Lung (tissue), 12 donors: ENCODE results near the gene SLC24A1. TPM values are rescaled to one million over a fixed set of nuclear protein-coding genes. Genes with fewer than 3 reads are reported as not detected.
A peak's percentile ranks its signal among the peaks of the same experiment; 100 is the strongest.

Experiments
- ATAC-seq: fragments of 200-7000 bp; cut with Tn5 transposase; one replicate; pipeline ENCODE4 v1.9.1; 2020; ENCODE audit warnings: moderate number of reproducible peaks; ENCODE audit not compliant: insufficient read depth, low FRiP score
- DNase-seq, 3 donors: peaks; one replicate each; pipeline ENCODE4 v3.0.0-alpha.2; 2013 to 2017
- H3K27ac ChIP-seq, 2 donors: one replicate each; pipeline ENCODE4 v1.5.1; 2013; ENCODE audit warnings: mild to moderate bottlenecking in 2 of 2, moderate library complexity in 2 of 2, control low read depth in 1 of 2, inconsistent platforms in 1 of 2, low read depth in 1 of 2, low read length in 1 of 2
- H3K27me3 ChIP-seq, 3 donors: one replicate each; pipeline ENCODE4 v1.5.1; 2013; ENCODE audit warnings: low read length in 2 of 3; ENCODE audit not compliant: control insufficient read depth in 3 of 3, insufficient read depth in 3 of 3
- H3K36me3 ChIP-seq, 4 donors: one replicate each; pipeline ENCODE4 v1.5.1; 2013; ENCODE audit warnings: low read length in 4 of 4, mild to moderate bottlenecking in 1 of 4, moderate library complexity in 1 of 4; ENCODE audit not compliant: control insufficient read depth in 4 of 4, insufficient read depth in 4 of 4
- H3K4me1 ChIP-seq, 5 donors: one replicate each; pipeline ENCODE4 v1.5.1; 2013; ENCODE audit warnings: low read length in 5 of 5, mild to moderate bottlenecking in 2 of 5, moderate library complexity in 1 of 5; ENCODE audit not compliant: control insufficient read depth in 5 of 5, insufficient read depth in 5 of 5
- H3K4me3 ChIP-seq: one replicate; pipeline ENCODE4 v1.5.1; 2013; ENCODE audit warnings: mild to moderate bottlenecking, control low read depth, moderate library complexity
- H3K9ac ChIP-seq, 2 donors: one replicate each; pipeline ENCODE4 v1.5.1; 2013; ENCODE audit warnings: low read length in 2 of 2, control low read depth in 1 of 2; ENCODE audit not compliant: insufficient read depth in 1 of 2
- H3K9me3 ChIP-seq, 4 donors: one replicate each; pipeline ENCODE4 v1.5.1; 2013; ENCODE audit warnings: low read length in 3 of 4, mild to moderate bottlenecking in 1 of 4, moderate library complexity in 1 of 4; ENCODE audit not compliant: control insufficient read depth in 4 of 4, insufficient read depth in 3 of 4
- CTCF ChIP-seq: IDR thresholded peaks from 2 replicates; pipeline ENCODE4 v1.5.1; 2012; ENCODE audit warnings: mild to moderate bottlenecking; ENCODE audit errors: control extremely low read depth, extremely low read depth
- WGBS, 2 donors: extraction: QIAGEN DNeasy Blood & Tissue Kit; methylation state at CpG; one replicate each; pipeline ENCODE4 v1.1.7; 2013; 5-methylcytosine and 5-hydroxymethylcytosine counted together
- polyA plus RNA-seq, 2 donors: library from polyadenylated mRNA; stranded (reverse); fragments of 200-250 nt; gene quantifications; one replicate each; pipeline ENCODE4 v1.2.1, GENCODE V29; 2013
- total RNA-seq, 2 donors: library from RNA; depleted of rRNA in 1 of 2; stranded (reverse); fragments of >200 nt in 1 of 2; gene quantifications; one replicate each; pipeline ENCODE4 v1.2.1, GENCODE V29; 2014 to 2021
- donor health status: control.
- donor health status: control.
- donor health status: Bipolar disorder and iron deficiency.
- donor health status: healthy.
- donor health status: DM: yes; HTN: yes; CAD: no.

Gene SLC24A1
- total and polyA plus RNA-seq, 4 donors, result 4.0 to 12.6 (median 7.8) TPM

GRCh38 chr15:65595960-65596359, 25.8 kb upstream of the SLC24A1 start:
- WGBS, 2 donors, result 80 to 83% methylated on average over 3 of the region's 3 CpGs
- H3K9me3 ChIP-seq, result no peaks in the 10 kb centered on the region

GRCh38 chr15:65598468-65598867, 23.3 kb upstream of the SLC24A1 start:
- peaks cover 3 to 43% (median 23%) of the 10 kb centered on the region in 4 donors for H3K36me3 ChIP-seq

More at GRCh38 chr15:65595960-65596359, 25.8 kb upstream of the SLC24A1 start:
- Histone ChIP-seq H3K4me1 (no peaks in the 10 kb centered on the region), H3K9ac (no peak overlapping the region), H3K4me3 (no peak overlapping the region), H3K27me3 (no peaks in the 10 kb centered on the region), H3K36me3 (peaks cover 12 to 57% (median 35%) of the 10 kb centered on the region in 4 donors), H3K27ac (no peak overlapping the region)
- no peak for ATAC-seq
- DNase-seq, result peak in 2 of 3 donors; percentile 43 to 55
- peak; percentile 10 for TF ChIP-seq CTCF

GRCh38 chr15:65599677-65600076, 22.1 kb upstream of the SLC24A1 start:
- WGBS, 2 donors, result 96 to 97% methylated on average over 5 of the region's 5 CpGs
- DNase-seq (no peak), ATAC-seq (no peak)
- Histone ChIP-seq H3K9me3 (no peaks in the 10 kb centered on the region), H3K27me3 (no peaks in the 10 kb centered on the region), H3K9ac (no peak overlapping the region), H3K36me3 (peaks cover 6 to 53% (median 23%) of the 10 kb centered on the region in 4 donors), H3K4me1 (no peaks in the 10 kb centered on the region), H3K4me3 (no peak overlapping the region), H3K27ac (no peak overlapping the region)
- no peak for TF ChIP-seq CTCF

More at GRCh38 chr15:65598468-65598867, 23.3 kb upstream of the SLC24A1 start:
- no peaks in the 10 kb centered on the region for H3K27me3 ChIP-seq
- H3K9ac ChIP-seq, result no peak overlapping the region
- no peak for DNase-seq
- 97 to 99% methylated on average over 2 of the region's 2 CpGs for WGBS, 2 donors
- H3K27ac ChIP-seq, result no peak overlapping the region
- no peak for TF ChIP-seq CTCF
- H3K4me3 ChIP-seq, result no peak overlapping the region
- ATAC-seq, result no peak
- no peaks in the 10 kb centered on the region for H3K4me1 ChIP-seq
- H3K9me3 ChIP-seq, result no peaks in the 10 kb centered on the region

- DNase-seq, result no peak
- no peak overlapping the region for H3K4me3 ChIP-seq
- no peak for TF ChIP-seq CTCF
- 90 to 91% methylated on average over 2 of the region's 2 CpGs for WGBS, 2 donors
- H3K27ac ChIP-seq, result no peak overlapping the region
- H3K9me3 ChIP-seq, result no peaks in the 10 kb centered on the region
- H3K36me3 ChIP-seq, result peaks cover 6 to 35% (median 12%) of the 10 kb centered on the region in 4 donors
- ATAC-seq, result no peak
- H3K4me1 ChIP-seq, result no peaks in the 10 kb centered on the region
- H3K9ac ChIP-seq, result no peak overlapping the region
- no peaks in the 10 kb centered on the region for H3K27me3 ChIP-seq
Measured at GRCh38 chr15:65603134-65603533, 18.6 kb upstream of the SLC24A1 start.
